CD4-positive, alpha-beta T cell treated with Interleukin-4 for 4 hours (primary cell): ENCODE measurements around the gene ROR1.

Source experiments
- DNase-seq: peaks from one replicate; pipeline ENCODE4 v3.0.0-alpha.2; 2020

Gene ROR1

GRCh38 chr1:64038119-64038518 lies 264.3 kb downstream of the ROR1 start:
- no peak for DNase-seq

DNA sequence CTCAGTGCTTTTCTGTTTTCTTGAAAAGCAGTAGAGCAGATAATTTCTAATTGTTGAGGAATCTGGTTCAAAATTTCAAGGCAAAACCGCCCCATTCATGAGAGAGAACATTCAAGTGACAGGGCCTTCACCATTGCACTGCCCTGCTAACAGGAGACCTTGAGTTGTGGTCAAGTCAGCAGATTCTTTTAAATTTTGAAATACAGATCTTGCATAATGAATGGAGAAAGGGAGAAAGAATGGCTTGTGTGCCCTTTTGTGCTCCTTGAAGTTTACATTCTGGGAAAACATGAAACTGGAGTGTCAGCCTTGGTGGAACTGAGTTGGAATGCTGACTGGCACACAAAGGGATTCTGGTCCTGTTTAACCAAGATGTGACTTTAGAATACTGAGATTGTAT lies 265.1 kb downstream of the ROR1 start:
- no peak for DNase-seq

- DNase-seq = no peak
Measured at GRCh38 chr1:64039390-64039926, 265.6 kb downstream of the ROR1 start.

DNA sequence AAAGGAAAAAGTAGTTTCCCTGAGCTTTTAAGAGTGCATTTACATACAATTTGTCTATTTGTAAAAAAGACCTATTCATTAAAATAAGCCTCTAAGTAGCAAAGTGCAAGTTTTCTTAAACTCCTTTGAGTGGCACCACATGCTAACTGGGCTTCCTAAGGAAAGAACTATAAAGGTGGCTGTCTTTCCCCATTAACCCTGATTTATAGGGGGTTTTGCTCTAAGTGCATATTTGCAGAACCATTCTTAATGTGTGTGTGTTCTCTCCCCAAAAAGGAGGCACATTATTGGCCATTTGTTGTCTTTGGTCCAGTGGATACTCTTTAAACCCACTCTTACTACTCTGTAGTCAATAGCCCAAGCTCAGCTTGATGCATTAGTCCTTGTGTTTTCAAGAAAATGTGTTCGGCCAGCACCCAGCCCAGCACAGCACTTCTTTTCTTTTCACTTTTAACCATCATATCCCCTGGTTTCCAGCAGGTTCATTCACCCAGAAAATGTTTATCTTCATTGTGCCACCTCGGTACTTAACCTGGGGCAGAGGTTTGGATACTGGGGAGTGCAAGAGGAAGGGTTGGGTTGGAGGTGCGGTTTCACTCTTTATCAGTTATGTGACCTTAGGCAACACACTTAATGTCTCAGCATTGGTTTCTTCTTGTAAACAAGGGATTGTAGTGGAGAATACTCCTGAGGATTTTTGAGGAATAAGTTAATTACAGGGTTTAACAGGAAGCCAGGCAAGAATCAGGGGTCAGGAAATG lies 267.7 kb downstream of the ROR1 start:
- no peak for DNase-seq

- DNase-seq = no peak
Measured at GRCh38 chr1:64042331-64043100, 268.7 kb downstream of the ROR1 start.

GRCh38 chr1:64043288-64043687 lies 269.5 kb downstream of the ROR1 start:
- no peak for DNase-seq

DNA sequence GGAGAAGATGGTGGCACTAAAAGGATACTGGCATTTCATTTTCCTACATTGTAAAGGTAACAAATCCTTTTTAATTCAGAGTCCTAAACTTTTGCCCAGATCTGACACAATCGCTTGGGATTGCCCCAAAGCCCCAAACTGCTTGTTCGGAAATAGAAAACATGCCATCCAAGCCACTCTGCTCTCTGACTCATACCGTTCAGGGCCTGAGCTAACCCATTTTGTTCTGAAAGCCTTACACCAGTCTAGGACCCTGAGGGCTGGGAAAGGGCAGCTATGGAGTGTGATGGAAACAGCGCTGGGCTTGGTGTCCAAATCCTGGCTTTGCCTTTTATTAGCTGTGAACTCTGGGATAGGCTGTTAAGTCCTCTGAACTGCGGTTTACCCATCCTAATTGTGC lies 270.2 kb downstream of the ROR1 start:
- no peak for DNase-seq

DNA sequence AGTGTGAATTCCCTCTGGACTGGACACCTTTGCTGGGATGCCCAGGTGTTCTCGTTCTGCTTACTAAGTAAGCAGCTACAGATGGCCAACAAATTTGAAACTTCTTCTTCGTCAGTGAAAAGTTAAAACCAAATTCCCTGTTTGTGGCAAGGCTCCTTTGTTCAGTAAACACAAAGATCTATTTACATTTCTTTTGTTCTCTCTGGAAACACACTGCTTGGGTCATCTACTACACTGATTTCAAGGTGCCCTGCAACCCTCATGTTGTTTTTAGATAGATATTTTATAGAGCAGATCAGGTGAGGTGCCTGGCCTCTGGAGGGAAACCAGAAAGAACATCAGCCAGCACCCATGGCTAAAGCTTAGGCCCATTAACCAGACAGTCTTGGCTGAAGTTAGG lies 272.4 kb downstream of the ROR1 start:
- DNase-seq = no peak

DNA sequence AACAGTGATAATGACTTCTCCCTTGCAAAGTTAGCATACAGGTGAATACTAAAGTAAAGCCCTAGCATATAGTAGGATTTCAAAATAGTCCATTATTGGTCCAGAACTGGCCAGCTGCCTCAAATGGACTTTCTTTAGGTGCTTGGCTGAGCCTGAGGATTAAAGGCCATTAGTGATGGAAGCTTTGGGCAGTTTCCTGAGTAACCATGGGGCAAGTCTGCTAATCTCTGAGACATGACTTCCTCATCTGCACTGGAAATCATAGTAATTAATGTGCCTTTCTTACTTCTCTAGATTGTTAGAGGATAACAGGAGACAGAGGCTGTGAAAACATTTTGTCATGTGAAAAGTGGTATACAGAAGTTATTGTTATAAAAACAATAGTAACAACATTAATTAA lies 273.1 kb downstream of the ROR1 start:
- DNase-seq = no peak

GRCh38 chr1:64047549-64047996 lies 273.8 kb downstream of the ROR1 start:
- DNase-seq = no peak

- no peak for DNase-seq
Measured at GRCh38 chr1:64049900-64050540, 276.2 kb downstream of the ROR1 start.

DNA sequence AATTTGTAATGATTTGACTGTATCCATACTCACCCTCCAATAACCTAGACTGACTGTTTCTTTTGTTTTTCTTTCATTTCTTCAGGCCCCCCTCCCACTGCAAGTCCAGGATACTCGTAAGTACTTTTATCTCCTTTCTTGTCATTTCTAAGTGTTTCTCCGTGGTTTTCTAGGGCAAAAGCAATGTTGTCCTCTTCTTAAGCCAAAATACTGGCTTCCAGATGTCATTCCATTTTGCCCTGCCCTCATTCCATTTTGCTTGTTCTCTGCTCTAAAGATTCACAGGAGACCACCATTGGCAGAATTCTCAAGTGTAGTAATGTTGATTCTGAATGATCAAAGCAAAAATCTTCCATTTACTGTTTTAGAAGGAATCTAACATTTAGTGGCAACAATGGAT lies 276.8 kb downstream of the ROR1 start:
- DNase-seq = no peak

- no peak for DNase-seq
Measured at GRCh38 chr1:64051796-64052195, 278.0 kb downstream of the ROR1 start.

DNA sequence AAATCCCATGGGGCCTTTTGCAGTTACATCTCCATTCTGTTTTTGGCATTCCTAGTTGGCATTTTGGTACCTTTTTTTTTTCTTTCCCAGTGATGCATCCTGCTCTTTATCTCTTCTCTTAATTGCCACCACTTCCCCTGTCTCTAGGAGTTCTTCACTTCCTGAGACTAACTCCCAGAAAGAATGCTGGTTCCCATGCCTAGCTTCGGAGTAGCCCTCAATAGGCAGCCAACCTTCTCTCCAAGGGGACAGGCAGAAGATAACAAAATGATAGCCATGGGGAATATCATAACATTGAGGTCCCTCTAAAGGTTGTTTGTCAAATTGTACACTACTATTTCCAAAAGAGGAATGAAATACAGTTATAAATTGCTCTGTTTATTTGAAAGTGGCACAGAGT lies 279.0 kb downstream of the ROR1 start:
- DNase-seq = no peak

DNA sequence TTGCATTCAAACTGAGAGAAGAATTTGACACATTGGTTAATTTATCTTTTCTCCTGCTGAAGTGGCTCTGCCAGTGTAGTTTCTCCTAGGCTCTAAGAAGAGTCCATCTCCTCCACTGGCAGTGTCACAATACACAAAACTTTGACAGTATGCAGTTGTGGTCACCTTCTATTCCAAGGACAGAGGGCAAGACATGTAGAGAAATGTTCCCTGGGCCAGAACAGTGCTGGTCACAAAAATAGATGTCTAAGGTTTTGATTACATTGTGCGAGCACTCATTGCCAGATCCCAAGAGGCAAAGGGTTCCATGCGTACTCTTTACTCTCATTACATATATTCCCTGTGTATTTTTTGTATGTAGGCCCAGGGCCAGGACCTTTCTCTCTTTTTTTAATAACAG lies 281.5 kb downstream of the ROR1 start:
- DNase-seq = no peak

- DNase-seq = no peak
Measured at GRCh38 chr1:64059556-64059955, 285.7 kb downstream of the ROR1 start.

GRCh38 chr1:64060611-64061302 lies 286.9 kb downstream of the ROR1 start:
- DNase-seq = no peak

GRCh38 chr1:64061430-64062104 lies 287.8 kb downstream of the ROR1 start:
- DNase-seq = no peak

GRCh38 chr1:64062529-64062928 lies 288.7 kb downstream of the ROR1 start:
- no peak for DNase-seq

DNA sequence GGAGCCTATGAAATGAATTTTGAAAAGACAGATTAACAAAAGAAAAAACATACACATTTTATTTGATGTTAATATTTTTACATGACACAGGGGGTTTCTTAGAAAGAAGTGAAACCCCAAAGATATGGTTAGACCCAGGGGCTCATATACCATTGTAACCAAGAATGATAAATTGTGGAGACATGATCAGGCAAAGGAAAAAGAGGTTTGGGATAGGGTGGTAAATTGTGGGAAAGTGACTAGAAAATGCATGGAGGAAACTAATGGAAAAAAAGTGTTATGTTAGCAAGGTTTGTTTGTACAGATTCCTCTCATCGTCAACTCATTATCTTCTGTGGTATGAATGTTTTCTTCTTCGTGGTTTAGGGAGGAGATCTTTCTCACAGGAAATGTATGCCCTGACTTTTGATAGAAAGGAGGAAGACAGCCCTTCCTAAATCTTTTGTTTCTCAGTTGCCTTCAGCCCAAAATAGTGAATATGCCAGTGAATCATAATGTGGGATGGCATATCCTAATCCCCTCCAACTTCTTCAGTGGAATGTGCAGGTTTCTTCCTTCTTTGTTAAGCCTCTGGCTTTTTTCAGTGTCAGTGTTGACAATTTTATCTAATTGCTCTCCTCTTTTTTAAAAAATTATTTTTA lies 289.2 kb downstream of the ROR1 start:
- DNase-seq = no peak

DNA sequence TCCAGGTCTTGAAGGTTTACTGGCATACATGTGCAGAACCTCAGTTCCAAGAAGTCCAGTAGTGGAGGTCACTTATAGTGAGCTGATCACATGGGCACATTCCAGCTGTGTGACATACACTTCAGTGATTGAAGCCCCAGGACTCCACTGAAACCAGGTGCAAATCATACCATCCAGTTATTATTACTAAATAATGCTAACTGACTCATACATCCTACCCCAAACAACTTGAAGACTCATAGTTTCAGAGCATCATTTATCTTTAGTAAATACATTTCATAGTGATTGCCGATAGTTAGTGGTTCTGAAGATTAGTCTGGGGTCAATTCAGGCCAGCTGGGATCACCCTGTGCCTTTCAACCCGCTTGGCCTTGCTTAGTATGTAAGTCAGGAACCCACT lies 291.8 kb downstream of the ROR1 start:
- DNase-seq = no peak
